ENCODE results near the gene OR10J4.

- no peak for TF ChIP-seq POLR2A (IDR thresholded peaks at IDR 0.05; ENCODE audit: extremely low read depth, insufficient read length)
- TF ChIP-seq MYC (IDR thresholded peaks at IDR 0.05; ENCODE audit: low read depth, low read length), result no peak
- no peak for TF ChIP-seq CTCF (IDR thresholded peaks at IDR 0.05; ENCODE audit: low read depth, low read length)
- no peak for TF ChIP-seq MAX (IDR thresholded peaks at IDR 0.05; ENCODE audit: low read depth, low read length)
Observed at GRCh38 chr1:159436469-159436868, 4.5 kb downstream of the OR10J4 start.
